Daoy (cell line): ENCODE data around the gene C12orf57. TPM values are rescaled to one million over a fixed set of nuclear protein-coding genes. Genes with fewer than 3 reads are reported as not detected.

Experiments used
- total RNA-seq: library from RNA; depleted of rRNA; stranded (reverse); fragments of >200 nt; shearing (Covaris generic); gene quantifications from 2 replicates; pipeline ENCODE4 v1.2.3, GENCODE V29; 2014; rRNA removed

Gene C12orf57
- total RNA-seq, 1 experiment from 2014 or later = 272 TPM

Other genes with a start within 250 kb of the C12orf57 start
- gene PIANP, start 243.2 kb upstream of the C12orf57 start, total RNA-seq = 0.06 TPM in 1 of 2 replicates, not detected in the other
- 88.4 and 96.6 TPM in 2 replicates for gene COPS7A, start 220.0 kb upstream of the C12orf57 start, total RNA-seq
- 226 and 233 TPM in 2 replicates for gene MLF2, start 190.9 kb upstream of the C12orf57 start, total RNA-seq
- 196 and 217 TPM in 2 replicates for gene PTMS, start 177.7 kb upstream of the C12orf57 start, total RNA-seq
- gene LAG3, start 171.5 kb upstream of the C12orf57 start, total RNA-seq = 0.33 TPM in 1 of 2 replicates, not detected in the other
- gene CD4, start 154.5 kb upstream of the C12orf57 start, total RNA-seq = not detected in 2 replicates
- gene GPR162, start 122.2 kb upstream of the C12orf57 start, total RNA-seq = 0.74 and 0.92 TPM in 2 replicates
- 24.1 and 24.8 TPM in 2 replicates for gene P3H3, start 115.6 kb upstream of the C12orf57 start, total RNA-seq
- gene GNB3, start 103.1 kb upstream of the C12orf57 start, total RNA-seq = 0.71 and 1.4 TPM in 2 replicates
- 107 TPM in 2 replicates for gene CDCA3, start 92.7 kb upstream of the C12orf57 start, total RNA-seq
- 134 and 140 TPM in 2 replicates for gene USP5, start 91.9 kb upstream of the C12orf57 start, total RNA-seq
- gene TPI1, start 76.5 kb upstream of the C12orf57 start, total RNA-seq = 1,485 and 1,599 TPM in 2 replicates
- gene SPSB2, start 70.7 kb upstream of the C12orf57 start, total RNA-seq = 2.9 and 8.3 TPM in 2 replicates
- 7.0 and 16.1 TPM in 2 replicates for gene LRRC23, start 39.2 kb upstream of the C12orf57 start, total RNA-seq
- 9.0 and 13.4 TPM in 2 replicates for gene ENO2, start 29.4 kb upstream of the C12orf57 start, total RNA-seq
- gene ATN1, start 16.1 kb upstream of the C12orf57 start, total RNA-seq = 3.3 and 5.4 TPM in 2 replicates
- not detected in 2 replicates for gene RNU7-1, start 206 bp upstream of the C12orf57 start, total RNA-seq
- not detected in 2 replicates for gene PTPN6, start 7.3 kb downstream of the C12orf57 start, total RNA-seq
- gene PHB2, start 26.6 kb downstream of the C12orf57 start, total RNA-seq = 423 and 482 TPM in 2 replicates
- gene EMG1, start 26.9 kb downstream of the C12orf57 start, total RNA-seq = 133 and 151 TPM in 2 replicates
- gene LPCAT3, start 74.5 kb downstream of the C12orf57 start, total RNA-seq = 9.7 and 13.7 TPM in 2 replicates
- 5.5 and 5.7 TPM in 2 replicates for gene C1S, start 116.7 kb downstream of the C12orf57 start, total RNA-seq
- 2.3 and 2.9 TPM in 2 replicates for gene C1R, start 148.4 kb downstream of the C12orf57 start, total RNA-seq
- 3.1 and 13.3 TPM in 2 replicates for gene C1RL, start 165.2 kb downstream of the C12orf57 start, total RNA-seq
- gene RBP5, start 184.9 kb downstream of the C12orf57 start, total RNA-seq = 0.46 TPM in 1 of 2 replicates, not detected in the other
- 3.7 and 10.6 TPM in 2 replicates for gene CLSTN3, start 186.3 kb downstream of the C12orf57 start, total RNA-seq
- 23.2 and 26.8 TPM in 2 replicates for gene PEX5, start 245.7 kb downstream of the C12orf57 start, total RNA-seq